Measurements from ENCODE around the gene SLC9A9. TPM values are rescaled to one million over a fixed set of nuclear protein-coding genes. Genes with fewer than 3 reads are reported as not detected.

The SLC9A9 gene
- total RNA-seq, 4 donors from 2014 or later, result 1.7 to 8.2 (median 3.6) TPM

DNA sequence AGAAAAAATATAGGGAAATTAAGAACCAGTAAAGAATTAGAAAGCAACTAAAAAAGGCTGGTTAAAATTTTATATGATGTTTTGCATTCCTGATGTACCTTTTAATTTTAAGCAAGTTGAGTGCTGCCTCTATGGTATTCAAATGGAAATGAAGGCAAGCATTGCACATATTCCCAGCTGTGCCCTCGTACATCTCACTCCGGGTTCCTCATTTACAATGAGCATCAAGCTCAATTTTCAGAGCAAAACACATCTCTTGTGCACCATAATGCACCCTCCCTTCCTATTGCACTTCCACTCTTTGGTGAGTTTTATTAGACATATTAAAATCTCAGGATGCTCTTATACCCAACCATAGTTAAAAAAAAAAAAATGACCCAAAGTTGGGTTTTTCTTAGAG is 460.8 kb downstream of the SLC9A9 start:
- no peaks in the 10 kb centered on the region for H3K36me3 ChIP-seq
- ATAC-seq, result no peak
- no peak for DNase-seq

DNA sequence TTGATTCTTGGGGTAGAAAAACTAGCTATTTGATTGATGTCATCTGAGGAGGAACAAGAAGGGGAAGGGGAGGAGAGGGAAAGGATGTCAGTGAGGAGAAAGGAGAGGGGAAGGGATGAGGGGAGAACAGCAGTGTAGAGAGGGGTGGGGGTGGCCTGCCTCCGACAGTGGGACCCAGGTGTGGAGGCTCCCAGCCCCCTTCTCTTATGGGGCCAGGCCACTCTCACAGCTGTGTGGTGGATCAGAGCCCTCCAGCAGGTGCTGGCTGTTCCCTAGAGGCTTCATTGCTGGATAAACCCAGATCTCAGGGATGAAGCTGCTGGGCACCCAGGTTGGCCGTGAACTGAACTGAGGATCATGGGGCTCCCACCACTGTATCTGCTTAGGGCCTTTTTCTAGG is 464.2 kb downstream of the SLC9A9 start:
- H3K36me3 ChIP-seq, result no peaks in the 10 kb centered on the region
- no peaks in the 10 kb centered on the region for H3K4me1 ChIP-seq
- no peak for DNase-seq
- intact Hi-C loops (cut with DNase I; ENCODE audit: low total_unique reads), result no loop called here
- H3K27ac ChIP-seq, result no peak overlapping the region
- H3K27me3 ChIP-seq, result no peaks in the 10 kb centered on the region
- no peak overlapping the region for H3K4me3 ChIP-seq
- no peak for ATAC-seq
- no peaks in the 10 kb centered on the region for H3K9me3 ChIP-seq
- in situ Hi-C loops (cut with MboI; ENCODE audit: low sequenced_read_pairs in 4 of 4), result no loop called here
- no peak for TF ChIP-seq POLR2A (IDR thresholded peaks at IDR 0.05)
- TF ChIP-seq, protein P1, sequence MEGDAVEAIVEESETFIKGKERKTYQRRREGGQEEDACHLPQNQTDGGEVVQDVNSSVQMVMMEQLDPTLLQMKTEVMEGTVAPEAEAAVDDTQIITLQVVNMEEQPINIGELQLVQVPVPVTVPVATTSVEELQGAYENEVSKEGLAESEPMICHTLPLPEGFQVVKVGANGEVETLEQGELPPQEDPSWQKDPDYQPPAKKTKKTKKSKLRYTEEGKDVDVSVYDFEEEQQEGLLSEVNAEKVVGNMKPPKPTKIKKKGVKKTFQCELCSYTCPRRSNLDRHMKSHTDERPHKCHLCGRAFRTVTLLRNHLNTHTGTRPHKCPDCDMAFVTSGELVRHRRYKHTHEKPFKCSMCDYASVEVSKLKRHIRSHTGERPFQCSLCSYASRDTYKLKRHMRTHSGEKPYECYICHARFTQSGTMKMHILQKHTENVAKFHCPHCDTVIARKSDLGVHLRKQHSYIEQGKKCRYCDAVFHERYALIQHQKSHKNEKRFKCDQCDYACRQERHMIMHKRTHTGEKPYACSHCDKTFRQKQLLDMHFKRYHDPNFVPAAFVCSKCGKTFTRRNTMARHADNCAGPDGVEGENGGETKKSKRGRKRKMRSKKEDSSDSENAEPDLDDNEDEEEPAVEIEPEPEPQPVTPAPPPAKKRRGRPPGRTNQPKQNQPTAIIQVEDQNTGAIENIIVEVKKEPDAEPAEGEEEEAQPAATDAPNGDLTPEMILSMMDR (IDR thresholded peaks at IDR 0.05 in 4 of 5, conservative IDR thresholded peaks at IDR 0.05 in 1 of 5), result no peak

More for the DNA sequence above, 460.8 kb downstream of the SLC9A9 start:
- H3K4me3 ChIP-seq, result no peak overlapping the region
- H3K27ac ChIP-seq, result no peak overlapping the region
- intact Hi-C loops (cut with DNase I; ENCODE audit: low total_unique reads), result no loop called here
- in situ Hi-C loops (cut with MboI; ENCODE audit: low sequenced_read_pairs in 4 of 4), result no loop called here
- H3K9me3 ChIP-seq, result no peaks in the 10 kb centered on the region
- no peaks in the 10 kb centered on the region for H3K27me3 ChIP-seq
- TF ChIP-seq POLR2A (IDR thresholded peaks at IDR 0.05), result no peak
- TF ChIP-seq, protein P1 (IDR thresholded peaks at IDR 0.05 in 4 of 5, conservative IDR thresholded peaks at IDR 0.05 in 1 of 5), result no peak
- H3K4me1 ChIP-seq, result no peaks in the 10 kb centered on the region

DNA sequence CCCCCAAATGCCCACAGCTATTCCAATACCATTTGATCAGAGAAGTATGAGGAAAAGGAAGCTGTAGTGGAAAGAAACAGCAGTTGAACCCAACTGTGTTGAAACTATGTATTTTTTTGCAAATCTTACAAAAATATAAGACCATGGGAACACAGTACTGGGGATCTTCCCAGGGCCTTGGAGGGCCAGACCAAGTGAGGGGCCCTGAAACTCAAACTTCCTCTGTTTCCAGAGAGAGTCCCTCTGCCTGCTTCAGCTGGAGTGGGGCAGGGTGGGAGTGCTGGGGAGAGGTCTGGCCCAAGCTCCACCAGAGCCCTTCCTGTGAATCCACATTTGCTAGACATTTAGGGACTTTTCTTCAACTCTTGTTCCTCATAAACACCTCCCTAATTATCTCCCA is 464.8 kb downstream of the SLC9A9 start:
- ATAC-seq, result no peak
- intact Hi-C loops (cut with DNase I; ENCODE audit: low total_unique reads), result no loop called here
- no peak for TF ChIP-seq POLR2A (IDR thresholded peaks at IDR 0.05)
- TF ChIP-seq, protein P1 (IDR thresholded peaks at IDR 0.05 in 4 of 5, conservative IDR thresholded peaks at IDR 0.05 in 1 of 5), result no peak

DNA sequence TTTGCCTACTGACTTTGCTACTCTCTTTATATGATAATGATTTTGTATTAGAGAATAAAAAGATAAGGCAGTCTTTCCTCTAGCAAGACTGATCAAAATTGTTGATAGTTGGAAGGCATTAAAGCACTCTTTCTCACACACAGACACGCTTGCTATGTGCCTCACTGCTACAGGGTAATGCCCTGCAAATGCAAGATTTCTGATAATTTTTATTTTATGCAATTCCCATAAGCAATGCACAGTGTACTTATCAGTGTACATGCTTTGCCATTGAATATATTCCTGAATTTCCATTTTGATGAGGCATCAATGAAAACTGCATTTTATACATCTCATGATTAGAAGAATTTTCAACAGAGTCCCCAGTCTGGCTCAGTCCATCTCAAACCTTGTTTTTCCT is 465.5 kb downstream of the SLC9A9 start:
- Histone ChIP-seq H3K36me3 (no peaks in the 10 kb centered on the region), H3K9me3 (no peaks in the 10 kb centered on the region), H3K27ac (no peak overlapping the region), H3K27me3 (no peaks in the 10 kb centered on the region), H3K4me1 (no peaks in the 10 kb centered on the region), H3K4me3 (no peak overlapping the region)
- in situ Hi-C loops (cut with MboI; ENCODE audit: low sequenced_read_pairs in 4 of 4) (no loop called here), intact Hi-C loops (cut with DNase I; ENCODE audit: low total_unique reads) (no loop called here)
- ATAC-seq (no peak), DNase-seq (no peak)
- TF ChIP-seq POLR2A (IDR thresholded peaks at IDR 0.05), result no peak
- TF ChIP-seq, protein P1 (IDR thresholded peaks at IDR 0.05 in 4 of 5, conservative IDR thresholded peaks at IDR 0.05 in 1 of 5), result no peak

More for the DNA sequence above, 464.8 kb downstream of the SLC9A9 start:
- Histone ChIP-seq H3K36me3 (no peaks in the 10 kb centered on the region), H3K4me1 (no peaks in the 10 kb centered on the region), H3K27ac (no peak overlapping the region), H3K27me3 (no peaks in the 10 kb centered on the region), H3K9me3 (no peaks in the 10 kb centered on the region), H3K4me3 (no peak overlapping the region)
- in situ Hi-C loops (cut with MboI; ENCODE audit: low sequenced_read_pairs in 4 of 4), result no loop called here
- no peak for DNase-seq

DNA sequence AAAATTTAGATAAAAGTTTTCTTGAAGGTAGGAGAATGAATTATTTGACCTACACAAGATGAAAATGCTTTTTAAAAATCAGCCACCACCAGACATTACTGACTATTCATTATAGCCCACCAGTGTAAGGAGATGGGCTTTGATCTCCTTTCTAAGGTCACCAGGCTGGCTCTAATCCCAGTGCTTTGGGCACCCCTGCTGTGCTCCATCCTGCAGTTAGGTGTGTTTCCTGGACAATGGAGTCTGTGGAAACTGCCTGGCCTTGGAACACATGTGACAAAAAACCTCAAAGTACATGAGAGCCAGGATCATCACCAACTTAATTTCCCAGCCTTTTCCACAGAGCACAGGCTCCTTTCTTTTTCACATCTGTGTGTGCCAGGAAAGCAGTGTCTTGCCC is 467.8 kb downstream of the SLC9A9 start:
- no peak overlapping the region for H3K27ac ChIP-seq
- H3K27me3 ChIP-seq, result no peaks in the 10 kb centered on the region
- no peak for DNase-seq
- TF ChIP-seq, protein P1 (IDR thresholded peaks at IDR 0.05 in 4 of 5, conservative IDR thresholded peaks at IDR 0.05 in 1 of 5), result no peak
- TF ChIP-seq POLR2A (IDR thresholded peaks at IDR 0.05), result no peak
- no peaks in the 10 kb centered on the region for H3K36me3 ChIP-seq
- intact Hi-C loops (cut with DNase I; ENCODE audit: low total_unique reads), result no loop called here
- ATAC-seq, result no peak
- H3K4me3 ChIP-seq, result no peak overlapping the region
- no peaks in the 10 kb centered on the region for H3K4me1 ChIP-seq
- in situ Hi-C loops (cut with MboI; ENCODE audit: low sequenced_read_pairs in 4 of 4), result no loop called here
- H3K9me3 ChIP-seq, result no peaks in the 10 kb centered on the region
